ENCODE data around the gene DAGLA. TPM values are rescaled to one million over a fixed set of nuclear protein-coding genes. Genes with fewer than 3 reads are reported as not detected.

DAGLA gene, protein sequence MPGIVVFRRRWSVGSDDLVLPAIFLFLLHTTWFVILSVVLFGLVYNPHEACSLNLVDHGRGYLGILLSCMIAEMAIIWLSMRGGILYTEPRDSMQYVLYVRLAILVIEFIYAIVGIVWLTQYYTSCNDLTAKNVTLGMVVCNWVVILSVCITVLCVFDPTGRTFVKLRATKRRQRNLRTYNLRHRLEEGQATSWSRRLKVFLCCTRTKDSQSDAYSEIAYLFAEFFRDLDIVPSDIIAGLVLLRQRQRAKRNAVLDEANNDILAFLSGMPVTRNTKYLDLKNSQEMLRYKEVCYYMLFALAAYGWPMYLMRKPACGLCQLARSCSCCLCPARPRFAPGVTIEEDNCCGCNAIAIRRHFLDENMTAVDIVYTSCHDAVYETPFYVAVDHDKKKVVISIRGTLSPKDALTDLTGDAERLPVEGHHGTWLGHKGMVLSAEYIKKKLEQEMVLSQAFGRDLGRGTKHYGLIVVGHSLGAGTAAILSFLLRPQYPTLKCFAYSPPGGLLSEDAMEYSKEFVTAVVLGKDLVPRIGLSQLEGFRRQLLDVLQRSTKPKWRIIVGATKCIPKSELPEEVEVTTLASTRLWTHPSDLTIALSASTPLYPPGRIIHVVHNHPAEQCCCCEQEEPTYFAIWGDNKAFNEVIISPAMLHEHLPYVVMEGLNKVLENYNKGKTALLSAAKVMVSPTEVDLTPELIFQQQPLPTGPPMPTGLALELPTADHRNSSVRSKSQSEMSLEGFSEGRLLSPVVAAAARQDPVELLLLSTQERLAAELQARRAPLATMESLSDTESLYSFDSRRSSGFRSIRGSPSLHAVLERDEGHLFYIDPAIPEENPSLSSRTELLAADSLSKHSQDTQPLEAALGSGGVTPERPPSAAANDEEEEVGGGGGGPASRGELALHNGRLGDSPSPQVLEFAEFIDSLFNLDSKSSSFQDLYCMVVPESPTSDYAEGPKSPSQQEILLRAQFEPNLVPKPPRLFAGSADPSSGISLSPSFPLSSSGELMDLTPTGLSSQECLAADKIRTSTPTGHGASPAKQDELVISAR
- total RNA-seq = 4.6 and 4.7 TPM in 2 replicates

DNA sequence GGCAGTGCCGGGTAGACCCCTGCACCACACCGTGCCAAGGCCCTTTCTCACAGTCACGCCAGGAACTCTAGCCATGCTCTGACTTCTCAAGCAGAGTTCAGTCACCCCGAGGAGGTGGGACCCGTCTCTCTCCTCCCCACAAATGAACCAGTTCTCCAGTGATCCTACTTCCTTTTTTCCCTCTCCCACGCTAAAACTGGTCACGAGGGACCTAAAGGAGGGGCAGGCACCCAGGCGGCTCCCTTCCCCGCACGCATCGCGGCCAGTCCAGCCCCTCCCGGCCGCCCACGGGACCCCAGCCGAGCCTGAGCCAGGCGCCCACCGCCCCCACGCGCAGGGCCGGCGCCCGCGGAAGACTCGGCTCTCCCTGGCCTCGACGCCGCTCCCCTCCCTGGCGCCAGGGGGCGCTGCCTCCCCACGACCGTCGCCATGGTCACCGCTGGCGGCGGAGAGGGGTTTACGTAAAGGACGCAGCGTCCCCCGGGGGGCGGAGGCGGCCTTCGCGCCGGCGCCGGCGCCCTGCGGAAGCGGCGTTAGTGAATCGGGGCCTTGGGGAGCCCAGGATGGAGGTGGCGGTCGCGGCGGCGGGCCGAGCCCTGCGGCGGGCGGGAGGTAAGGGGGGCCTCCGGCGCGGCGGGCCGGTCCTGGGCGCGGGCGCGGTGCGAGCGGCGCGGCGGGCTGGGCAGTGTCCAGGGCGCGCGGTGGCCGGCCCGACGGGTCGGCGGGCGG, at the start of gene DAGLA:
TSS of gene DAGLA (plus strand) at position 499 of the 729 bp plus-strand sequence. CDS start 39,765 bp downstream, outside the sequence.
- Histone ChIP-seq H3K36me3 (ENCODE audit: control insufficient read depth, insufficient read depth, low read length) (no peaks in the 10 kb centered on the region), H3K27me3 (ENCODE audit: control insufficient read depth, insufficient read depth, low read length) (peaks cover 36% of the 10 kb centered on the region), H3K4me3 (ENCODE audit: low read depth, low read length) (peak within 1 kb of the TSS; percentile 45)
- DNase-seq (ENCODE audit: low read depth) = no peak
- TF ChIP-seq, protein P1, sequence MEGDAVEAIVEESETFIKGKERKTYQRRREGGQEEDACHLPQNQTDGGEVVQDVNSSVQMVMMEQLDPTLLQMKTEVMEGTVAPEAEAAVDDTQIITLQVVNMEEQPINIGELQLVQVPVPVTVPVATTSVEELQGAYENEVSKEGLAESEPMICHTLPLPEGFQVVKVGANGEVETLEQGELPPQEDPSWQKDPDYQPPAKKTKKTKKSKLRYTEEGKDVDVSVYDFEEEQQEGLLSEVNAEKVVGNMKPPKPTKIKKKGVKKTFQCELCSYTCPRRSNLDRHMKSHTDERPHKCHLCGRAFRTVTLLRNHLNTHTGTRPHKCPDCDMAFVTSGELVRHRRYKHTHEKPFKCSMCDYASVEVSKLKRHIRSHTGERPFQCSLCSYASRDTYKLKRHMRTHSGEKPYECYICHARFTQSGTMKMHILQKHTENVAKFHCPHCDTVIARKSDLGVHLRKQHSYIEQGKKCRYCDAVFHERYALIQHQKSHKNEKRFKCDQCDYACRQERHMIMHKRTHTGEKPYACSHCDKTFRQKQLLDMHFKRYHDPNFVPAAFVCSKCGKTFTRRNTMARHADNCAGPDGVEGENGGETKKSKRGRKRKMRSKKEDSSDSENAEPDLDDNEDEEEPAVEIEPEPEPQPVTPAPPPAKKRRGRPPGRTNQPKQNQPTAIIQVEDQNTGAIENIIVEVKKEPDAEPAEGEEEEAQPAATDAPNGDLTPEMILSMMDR (IDR thresholded peaks at IDR 0.05; ENCODE audit: insufficient read depth, low read length, poor library complexity, severe bottlenecking) = peak; percentile 58

DNA sequence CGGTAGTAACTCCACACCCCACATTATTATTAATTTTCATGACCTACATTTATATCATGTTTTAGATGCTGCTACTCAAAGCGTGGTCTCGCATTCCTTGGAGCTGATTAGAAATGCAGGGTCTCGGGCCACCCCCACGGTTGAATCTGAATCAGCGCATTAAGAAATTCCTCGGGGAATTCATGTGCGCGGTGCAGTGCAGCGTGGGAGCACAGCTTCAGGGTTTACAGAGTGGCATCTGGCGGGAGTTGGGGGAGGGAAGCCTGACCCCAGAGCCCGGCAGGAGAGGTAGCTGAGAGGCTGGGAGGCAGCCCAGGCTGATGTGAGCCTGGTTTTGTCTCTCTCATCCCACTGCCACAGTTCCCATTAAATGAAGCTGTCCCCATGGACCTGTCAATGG, 48.1 kb upstream of the DAGLA start:
- TF ChIP-seq, protein P1 (IDR thresholded peaks at IDR 0.05; ENCODE audit: insufficient read depth, low read length, poor library complexity, severe bottlenecking) = no peak
- H3K27me3 ChIP-seq (ENCODE audit: control insufficient read depth, insufficient read depth, low read length) = peaks cover 25% of the 10 kb centered on the region
- H3K4me3 ChIP-seq (ENCODE audit: low read depth, low read length) = no peak overlapping the region
- no peaks in the 10 kb centered on the region for H3K36me3 ChIP-seq (ENCODE audit: control insufficient read depth, insufficient read depth, low read length)
- DNase-seq (ENCODE audit: low read depth) = no peak

DNA sequence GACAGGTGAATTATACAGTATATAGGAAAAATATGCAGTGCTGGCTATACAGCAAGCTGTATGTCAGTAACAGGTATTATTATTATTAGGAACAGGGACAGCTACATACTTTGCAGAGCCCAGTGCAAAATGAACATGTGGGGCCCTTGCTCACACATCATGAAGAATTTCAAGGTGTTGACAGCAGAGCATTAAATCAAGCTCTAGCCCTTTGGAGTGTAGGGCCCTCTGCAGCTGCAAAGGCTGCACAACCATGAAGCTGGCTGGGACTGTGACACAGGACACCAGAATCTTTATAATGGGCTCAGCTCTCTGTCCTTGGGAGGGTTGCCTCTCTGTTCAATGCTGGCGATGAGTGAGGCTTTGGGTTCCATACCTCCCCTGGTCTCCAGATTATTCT, 44.9 kb upstream of the DAGLA start:
- H3K27me3 ChIP-seq (ENCODE audit: control insufficient read depth, insufficient read depth, low read length) = peaks cover 19% of the 10 kb centered on the region
- TF ChIP-seq, protein P1 (IDR thresholded peaks at IDR 0.05; ENCODE audit: insufficient read depth, low read length, poor library complexity, severe bottlenecking) = no peak
- no peak for DNase-seq (ENCODE audit: low read depth)
- no peak overlapping the region for H3K4me3 ChIP-seq (ENCODE audit: low read depth, low read length)
- no peaks in the 10 kb centered on the region for H3K36me3 ChIP-seq (ENCODE audit: control insufficient read depth, insufficient read depth, low read length)

DNA sequence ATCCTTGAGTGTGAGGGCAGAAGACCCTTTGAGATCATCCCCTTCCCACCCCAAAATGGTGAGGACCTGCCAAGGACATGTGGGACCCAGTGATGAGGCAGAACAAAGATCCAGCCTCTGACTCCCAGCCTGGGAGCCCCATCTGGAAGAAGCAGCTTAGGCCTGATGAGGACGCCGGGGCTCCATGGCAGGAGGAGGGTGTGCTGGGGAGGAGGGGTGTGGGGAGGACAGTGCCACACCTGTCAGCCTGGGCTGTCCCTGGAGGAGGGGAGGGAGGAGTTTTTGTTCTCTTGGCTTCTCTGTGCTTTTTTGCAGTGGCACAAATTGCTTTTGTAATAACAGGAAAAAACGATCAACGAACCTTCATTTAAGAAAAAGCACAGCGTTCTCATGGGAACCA, 44.4 kb upstream of the DAGLA start:
- H3K36me3 ChIP-seq (ENCODE audit: control insufficient read depth, insufficient read depth, low read length) = no peaks in the 10 kb centered on the region
- no peak overlapping the region for H3K4me3 ChIP-seq (ENCODE audit: low read depth, low read length)
- TF ChIP-seq, protein P1 (IDR thresholded peaks at IDR 0.05; ENCODE audit: insufficient read depth, low read length, poor library complexity, severe bottlenecking) = no peak
- peaks cover 18% of the 10 kb centered on the region for H3K27me3 ChIP-seq (ENCODE audit: control insufficient read depth, insufficient read depth, low read length)
- no peak for DNase-seq (ENCODE audit: low read depth)

DNA sequence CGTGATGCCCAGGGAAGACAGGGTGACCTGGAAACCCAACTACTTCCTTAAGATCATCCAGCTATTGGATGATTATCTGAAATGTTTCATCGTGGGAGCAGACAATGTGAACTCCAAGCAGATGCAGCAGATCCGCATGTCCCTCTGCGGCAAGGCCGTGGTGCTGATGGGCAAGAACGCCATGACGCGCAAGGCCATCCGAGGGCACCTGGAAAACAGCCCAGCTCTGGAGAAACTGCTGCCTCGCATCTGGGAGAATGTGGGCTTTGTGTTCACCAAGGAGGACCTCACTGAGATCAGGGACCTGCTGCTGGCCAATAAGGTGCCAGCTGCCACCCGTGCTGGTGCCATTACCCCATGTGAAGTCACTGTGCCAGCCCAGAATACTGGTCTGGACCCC, 43.5 kb upstream of the DAGLA start:
- Histone ChIP-seq H3K27me3 (ENCODE audit: control insufficient read depth, insufficient read depth, low read length) (peaks cover 18% of the 10 kb centered on the region), H3K4me3 (ENCODE audit: low read depth, low read length) (no peak overlapping the region), H3K36me3 (ENCODE audit: control insufficient read depth, insufficient read depth, low read length) (no peaks in the 10 kb centered on the region)
- no peak for DNase-seq (ENCODE audit: low read depth)
- TF ChIP-seq, protein P1 (IDR thresholded peaks at IDR 0.05; ENCODE audit: insufficient read depth, low read length, poor library complexity, severe bottlenecking) = no peak

All from kidney epithelial cell (primary cell).